Lower leg skin (tissue), 3 donors: ENCODE data around the gene CTIF.

Experiments used
- CTCF ChIP-seq, 3 donors: fragments of 450-650 bp; IDR thresholded peaks; one replicate each; pipeline ENCODE4 v1.5.1; 2016; ENCODE audit warnings: antibody characterized with exemption in 3 of 3, mild to moderate bottlenecking in 3 of 3, moderate library complexity in 2 of 3
- POLR2A ChIP-seq, 2 donors: fragments of 450-650 bp; IDR thresholded peaks; one replicate each; pipeline ENCODE4 v1.6.1; 2016 to 2017; ENCODE audit warnings: antibody characterized with exemption in 2 of 2, mild to moderate bottlenecking in 1 of 2, moderate library complexity in 1 of 2

GRCh38 chr18:48742706-48743475, 204.1 kb downstream of the CTIF start:
- TF ChIP-seq CTCF (IDR thresholded peaks at IDR 0.05), result no peak
- TF ChIP-seq POLR2A (IDR thresholded peaks at IDR 0.05), result no peak
